Measurements from ENCODE around the gene SLC24A3.

Gene SLC24A3

GRCh38 chr20:19244291-19244690 is 31.8 kb downstream of the SLC24A3 start:
- no peak for FAIRE-seq

- no peak for FAIRE-seq
Measured at GRCh38 chr20:19249106-19249879, 36.9 kb downstream of the SLC24A3 start.

GRCh38 chr20:19250346-19250745 is 37.9 kb downstream of the SLC24A3 start:
- FAIRE-seq: peak; percentile 71

- no peak for FAIRE-seq
Measured at GRCh38 chr20:19251506-19251905, 39.1 kb downstream of the SLC24A3 start.

GRCh38 chr20:19251958-19252357 is 39.5 kb downstream of the SLC24A3 start:
- FAIRE-seq: no peak

GRCh38 chr20:19252451-19253120 is 40.1 kb downstream of the SLC24A3 start:
- FAIRE-seq: no peak

GRCh38 chr20:19253316-19253715 is 40.9 kb downstream of the SLC24A3 start:
- no peak for FAIRE-seq

GRCh38 chr20:19253916-19254820 is 41.7 kb downstream of the SLC24A3 start:
- FAIRE-seq: no peak

GRCh38 chr20:19254956-19255355 is 42.5 kb downstream of the SLC24A3 start:
- FAIRE-seq: no peak

- no peak for FAIRE-seq
Measured at GRCh38 chr20:19256085-19256484, 43.6 kb downstream of the SLC24A3 start.

- FAIRE-seq: no peak
Measured at GRCh38 chr20:19256906-19257595, 44.6 kb downstream of the SLC24A3 start.

GRCh38 chr20:19257865-19258264 is 45.4 kb downstream of the SLC24A3 start:
- FAIRE-seq: no peak

GRCh38 chr20:19259141-19259591 is 46.7 kb downstream of the SLC24A3 start:
- FAIRE-seq: no peak

GRCh38 chr20:19260412-19261090 is 48.1 kb downstream of the SLC24A3 start:
- FAIRE-seq: no peak

- no peak for FAIRE-seq
Measured at GRCh38 chr20:19264191-19264590, 51.7 kb downstream of the SLC24A3 start.

GRCh38 chr20:19265646-19266374 is 53.4 kb downstream of the SLC24A3 start:
- no peak for FAIRE-seq

- FAIRE-seq: no peak
Measured at GRCh38 chr20:19268426-19268825, 56.0 kb downstream of the SLC24A3 start.

- FAIRE-seq: no peak
Measured at GRCh38 chr20:19269737-19270340, 57.4 kb downstream of the SLC24A3 start.

- no peak for FAIRE-seq
Measured at GRCh38 chr20:19271879-19272651, 59.6 kb downstream of the SLC24A3 start.

Measured in endometrium (tissue), 2 donors.